ENCODE data around the gene CFAP68. TPM values are rescaled to one million over a fixed set of nuclear protein-coding genes. Genes with fewer than 3 reads are reported as not detected.

Gene CFAP68
- total RNA-seq, 1 experiment from 2014 or later, result 27.4 TPM

- Histone ChIP-seq H3K4me1 (ENCODE audit: insufficient read depth, low read length) (no peaks in the 10 kb centered on the region), H3K9me2 (replicated peaks; ENCODE audit: low read length) (no peaks in the 10 kb centered on the region), H4K20me1 (ENCODE audit: low read length) (no peaks in the 10 kb centered on the region), H3K27me3 (ENCODE audit: low read length) (no peaks in the 10 kb centered on the region), H3K9ac (ENCODE audit: low read length) (no peak overlapping the region), H3K4me3 (ENCODE audit: low read length) (no peak overlapping the region), H3K79me2 (ENCODE audit: low read length) (no peaks in the 10 kb centered on the region), H3K9me3 (ENCODE audit: low read length) (no peaks in the 10 kb centered on the region), H3F3A (ENCODE audit: low read length, unreplicated experiment) (no peaks in the 10 kb centered on the region), H2AFZ (ENCODE audit: low read length) (no peak overlapping the region), H3K27ac (ENCODE audit: low read length) (no peak overlapping the region), H3K4me2 (ENCODE audit: low read length) (no peak overlapping the region), H3K36me3 (ENCODE audit: low read depth, low read length) (no peaks in the 10 kb centered on the region)
- POLR2A ChIA-PET (ENCODE audit: unreplicated experiment), result no interaction called here
- DNase-seq, result no peak
- no peak for ATAC-seq
- BruUV-seq (replicated peaks), result no TSS peak
- no peak for TF ChIP-seq CTCF (conservative IDR thresholded peaks at IDR 0.05; ENCODE audit: low read depth, low read length)
- TF ChIP-seq EZH2phosphoT487 (IDR thresholded peaks at IDR 0.05; ENCODE audit: borderline replicate concordance, low read length), result no peak
- no peak for TF ChIP-seq EZH2 (IDR thresholded peaks at IDR 0.05; ENCODE audit: low read length, unreplicated experiment)
- intact Hi-C loops (cut with micrococcal nuclease), result no loop called here
- CTCF ChIA-PET, result no interaction called here
These were observed 6.7 kb downstream of the CFAP68 start for GRCh38 chr11:111886032-111886431.

GRCh38 chr11:111886844-111887243, 7.5 kb downstream of the CFAP68 start:
- H3K4me2 ChIP-seq (ENCODE audit: low read length), result no peak overlapping the region
- H2AFZ ChIP-seq (ENCODE audit: low read length), result no peak overlapping the region
- H3K36me3 ChIP-seq (ENCODE audit: low read depth, low read length), result no peaks in the 10 kb centered on the region
- no peaks in the 10 kb centered on the region for H3F3A ChIP-seq (ENCODE audit: low read length, unreplicated experiment)
- ChIA-PET CTCF (no interaction called here), POLR2A (ENCODE audit: unreplicated experiment) (no interaction called here)
- H3K4me3 ChIP-seq (ENCODE audit: low read length), result no peak overlapping the region
- ATAC-seq (no peak), DNase-seq (no peak)
- intact Hi-C loops (cut with micrococcal nuclease), result no loop called here
- H3K9me2 ChIP-seq (replicated peaks; ENCODE audit: low read length), result no peaks in the 10 kb centered on the region
- H3K4me1 ChIP-seq (ENCODE audit: insufficient read depth, low read length), result no peaks in the 10 kb centered on the region
- TF ChIP-seq EZH2 (IDR thresholded peaks at IDR 0.05; ENCODE audit: low read length, unreplicated experiment), result no peak
- no peak for TF ChIP-seq CTCF (conservative IDR thresholded peaks at IDR 0.05; ENCODE audit: low read depth, low read length)
- no peak for TF ChIP-seq EZH2phosphoT487 (IDR thresholded peaks at IDR 0.05; ENCODE audit: borderline replicate concordance, low read length)
- H3K79me2 ChIP-seq (ENCODE audit: low read length), result no peaks in the 10 kb centered on the region
- H4K20me1 ChIP-seq (ENCODE audit: low read length), result no peaks in the 10 kb centered on the region
- no peaks in the 10 kb centered on the region for H3K9me3 ChIP-seq (ENCODE audit: low read length)
- no peak overlapping the region for H3K9ac ChIP-seq (ENCODE audit: low read length)
- BruUV-seq (replicated peaks), result no TSS peak
- no peak overlapping the region for H3K27ac ChIP-seq (ENCODE audit: low read length)
- H3K27me3 ChIP-seq (ENCODE audit: low read length), result no peaks in the 10 kb centered on the region

GRCh38 chr11:111905411-111905810, 26.1 kb downstream of the CFAP68 start:
- ATAC-seq (no peak), DNase-seq (no peak)
- H3K27ac ChIP-seq (ENCODE audit: low read length), result no peak overlapping the region
- intact Hi-C loops (cut with micrococcal nuclease), result no loop called here
- no peak overlapping the region for H2AFZ ChIP-seq (ENCODE audit: low read length)
- no peaks in the 10 kb centered on the region for H3K79me2 ChIP-seq (ENCODE audit: low read length)
- TF ChIP-seq CTCF (conservative IDR thresholded peaks at IDR 0.05; ENCODE audit: low read depth, low read length), result no peak
- no peak for TF ChIP-seq EZH2phosphoT487 (IDR thresholded peaks at IDR 0.05; ENCODE audit: borderline replicate concordance, low read length)
- no peak for TF ChIP-seq EZH2 (IDR thresholded peaks at IDR 0.05; ENCODE audit: low read length, unreplicated experiment)
- no peak overlapping the region for H3K4me2 ChIP-seq (ENCODE audit: low read length)
- ChIA-PET POLR2A (ENCODE audit: unreplicated experiment) (no interaction called here), CTCF (no interaction called here)
- H3K36me3 ChIP-seq (ENCODE audit: low read depth, low read length), result no peaks in the 10 kb centered on the region
- 0 out of 2 replicates have a peak, but pooled peaks cover 5% of the 10 kb centered on the region for H3K27me3 ChIP-seq (ENCODE audit: low read length)
- H3K4me1 ChIP-seq (ENCODE audit: insufficient read depth, low read length), result no peaks in the 10 kb centered on the region
- no peaks in the 10 kb centered on the region for H3K9me2 ChIP-seq (replicated peaks; ENCODE audit: low read length)
- no peak overlapping the region for H3K9ac ChIP-seq (ENCODE audit: low read length)
- H3K9me3 ChIP-seq (ENCODE audit: low read length), result no peaks in the 10 kb centered on the region
- no TSS peak for BruUV-seq (replicated peaks)
- no peaks in the 10 kb centered on the region for H4K20me1 ChIP-seq (ENCODE audit: low read length)
- no peak overlapping the region for H3K4me3 ChIP-seq (ENCODE audit: low read length)
- no peaks in the 10 kb centered on the region for H3F3A ChIP-seq (ENCODE audit: low read length, unreplicated experiment)

Data from PC-3 (cell line).